Endothelial cell of coronary artery (primary cell): ENCODE data around the gene PITRM1. TPM values are rescaled to one million over a fixed set of nuclear protein-coding genes. Genes with fewer than 3 reads are reported as not detected.

Source experiments
- total RNA-seq: library from RNA; depleted of rRNA; stranded (reverse); fragments of >200 nt; gene quantifications from 2 replicates; pipeline ENCODE4 v1.2.3, GENCODE V29; 2014

PITRM1 gene, protein sequence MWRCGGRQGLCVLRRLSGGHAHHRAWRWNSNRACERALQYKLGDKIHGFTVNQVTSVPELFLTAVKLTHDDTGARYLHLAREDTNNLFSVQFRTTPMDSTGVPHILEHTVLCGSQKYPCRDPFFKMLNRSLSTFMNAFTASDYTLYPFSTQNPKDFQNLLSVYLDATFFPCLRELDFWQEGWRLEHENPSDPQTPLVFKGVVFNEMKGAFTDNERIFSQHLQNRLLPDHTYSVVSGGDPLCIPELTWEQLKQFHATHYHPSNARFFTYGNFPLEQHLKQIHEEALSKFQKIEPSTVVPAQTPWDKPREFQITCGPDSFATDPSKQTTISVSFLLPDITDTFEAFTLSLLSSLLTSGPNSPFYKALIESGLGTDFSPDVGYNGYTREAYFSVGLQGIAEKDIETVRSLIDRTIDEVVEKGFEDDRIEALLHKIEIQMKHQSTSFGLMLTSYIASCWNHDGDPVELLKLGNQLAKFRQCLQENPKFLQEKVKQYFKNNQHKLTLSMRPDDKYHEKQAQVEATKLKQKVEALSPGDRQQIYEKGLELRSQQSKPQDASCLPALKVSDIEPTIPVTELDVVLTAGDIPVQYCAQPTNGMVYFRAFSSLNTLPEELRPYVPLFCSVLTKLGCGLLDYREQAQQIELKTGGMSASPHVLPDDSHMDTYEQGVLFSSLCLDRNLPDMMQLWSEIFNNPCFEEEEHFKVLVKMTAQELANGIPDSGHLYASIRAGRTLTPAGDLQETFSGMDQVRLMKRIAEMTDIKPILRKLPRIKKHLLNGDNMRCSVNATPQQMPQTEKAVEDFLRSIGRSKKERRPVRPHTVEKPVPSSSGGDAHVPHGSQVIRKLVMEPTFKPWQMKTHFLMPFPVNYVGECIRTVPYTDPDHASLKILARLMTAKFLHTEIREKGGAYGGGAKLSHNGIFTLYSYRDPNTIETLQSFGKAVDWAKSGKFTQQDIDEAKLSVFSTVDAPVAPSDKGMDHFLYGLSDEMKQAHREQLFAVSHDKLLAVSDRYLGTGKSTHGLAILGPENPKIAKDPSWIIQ
- total RNA-seq = 77.6 and 78.4 TPM in 2 replicates

GRCh38 chr10:3172446-3173170 is at the start of gene PITRM1:
Gene PITRM1, minus strand, starts transcription at chr10:3172782. Its CDS starts 10 bp downstream, at chr10:3172772.

Other genes starting within 250 kb of the PITRM1 start
- gene PFKP, start 105.2 kb downstream of the PITRM1 start, total RNA-seq = 385 and 651 TPM in 2 replicates